HCT116 (cell line): ENCODE results near the gene ING1. TPM values are rescaled to one million over a fixed set of nuclear protein-coding genes. Genes with fewer than 3 reads are reported as not detected.

ENCODE experiments used
- ATAC-seq: fragments of 200-7000 bp; cut with Tn5 transposase; 2 replicates; pipeline ENCODE4 v1.9.1; 2020; ENCODE audit warnings: mild to moderate bottlenecking, moderate library complexity
- BruUV-seq: library from RNA; stranded (reverse); fragments of 400-500 nt; replicated peaks from 2 replicates; lab custom pipeline; 2021; lab: Mats Ljungman, UMichigan
- CTCF ChIA-PET: fragments of 300-600 bp; sonication (Branson Sonifier 250); formaldehyde crosslinking; loops from one replicate; lab custom pipeline; 2021; ENCODE audit warnings: antibody characterized with exemption; lab: Charles Lee
- POLR2A ChIA-PET: fragments of 300-600, 350-600 bp; sonication (Branson Sonifier 250); formaldehyde crosslinking; loops from one replicate; lab custom pipeline; 2021; ENCODE audit warnings: antibody characterized with exemption; lab: Charles Lee
- RAD21 ChIA-PET, 2 experiments: fragments of 300-600 bp; sonication (Branson Sonifier 250); formaldehyde crosslinking; loops; one replicate each; lab custom pipeline; 2023; ENCODE audit warnings: low total read pairs in 2 of 2; ENCODE audit not compliant: uncharacterized antibody in 2 of 2, unreplicated experiment in 2 of 2, low non-redundant PET in 1 of 2; lab: Charles Lee
- DNase-seq: peaks from one replicate; pipeline ENCODE4 v3.0.0-alpha.2; 2010; ENCODE audit warnings: low read depth, low spot score
- H2AFZ ChIP-seq: fragments of 200-600 bp; shearing (Covaris generic), sonication (generic); 2 replicates; pipeline ENCODE4 v1.6.1; 2017; ENCODE audit warnings: low read depth, mixed run types, mixed read lengths, antibody characterized with exemption, low read length; ENCODE audit not compliant: poor library complexity, severe bottlenecking
- H3K27ac ChIP-seq: 2 replicates; pipeline ENCODE4 v1.5.1; 2012; ENCODE audit warnings: low read depth, low read length
- H3K27me3 ChIP-seq: fragments of 200-600 bp; sonication (generic); 2 replicates; pipeline ENCODE4 v1.6.1; 2016; ENCODE audit warnings: mixed run types, low read length, mixed read lengths; ENCODE audit not compliant: insufficient read depth
- H3K36me3 ChIP-seq, 2 experiments: fragments of 200-500 bp in 1 of 2; fragments of 200-600 bp in 1 of 2; sonication (Bioruptor generic) in 1 of 2; sonication (generic) in 1 of 2; 2 replicates each; pipeline versions ENCODE4 v1.5.1 to v1.6.1; 2014 to 2016; ENCODE audit warnings: low read length in 2 of 2, inconsistent platforms in 1 of 2, mixed read lengths in 1 of 2, mixed run types in 1 of 2; ENCODE audit not compliant: insufficient read depth in 2 of 2, control insufficient read depth in 1 of 2
- H3K4me1 ChIP-seq, 2 experiments: fragments of 200-600 bp in 1 of 2; sonication (generic) in 1 of 2; 2 replicates each; pipeline versions ENCODE4 v1.5.1 to v1.6.1; 2012 to 2017; ENCODE audit warnings: low read length in 2 of 2, inconsistent platforms in 1 of 2, mild to moderate bottlenecking in 1 of 2, mixed read lengths in 1 of 2, mixed run types in 1 of 2, moderate library complexity in 1 of 2; ENCODE audit not compliant: insufficient read depth in 2 of 2, control insufficient read depth in 1 of 2
- H3K4me2 ChIP-seq: fragments of 200-600 bp; sonication (generic); 2 replicates; pipeline ENCODE4 v1.6.1; 2017; ENCODE audit warnings: mixed run types, low read length, mixed read lengths
- H3K4me3 ChIP-seq, 2 experiments: fragments of 200-600 bp in 1 of 2; sonication (generic) in 1 of 2; replicated peaks in 1 of 2; 2 replicates each; pipeline ENCODE4 v1.5.1; 2011 to 2016; ENCODE audit warnings: low read length in 2 of 2, control low read depth in 1 of 2, low read depth in 1 of 2, mild to moderate bottlenecking in 1 of 2, mixed read lengths in 1 of 2, mixed run types in 1 of 2
- H3K79me2 ChIP-seq: fragments of 200-600 bp; sonication (generic); 2 replicates; pipeline ENCODE4 v1.6.1; 2017; ENCODE audit warnings: mild to moderate bottlenecking, mixed run types, low read length, moderate library complexity, mixed read lengths; ENCODE audit not compliant: insufficient read depth
- H3K9ac ChIP-seq: fragments of 200-600 bp; sonication (generic); 2 replicates; pipeline ENCODE4 v1.6.1; 2016; ENCODE audit warnings: low read length, mixed read lengths
- H3K9me2 ChIP-seq: fragments of 200-600 bp; sonication (generic), shearing (Covaris generic); 2 replicates; pipeline ENCODE4 v1.6.1; 2017; ENCODE audit warnings: mixed run types, mild to moderate bottlenecking, moderate library complexity; ENCODE audit not compliant: insufficient read depth
- H3K9me3 ChIP-seq, 2 experiments: fragments of 200-500 bp in 1 of 2; fragments of 200-600 bp in 1 of 2; sonication (Bioruptor generic) in 1 of 2; sonication (generic) in 1 of 2; 2 replicates each; pipeline ENCODE4 v1.6.1; 2014 to 2017; ENCODE audit warnings: low read length in 2 of 2, mixed read lengths in 2 of 2, inconsistent platforms in 1 of 2, low read depth in 1 of 2, mild to moderate bottlenecking in 1 of 2, mixed run types in 1 of 2, moderate library complexity in 1 of 2; ENCODE audit not compliant: control insufficient read depth in 1 of 2, insufficient read depth in 1 of 2
- H4K20me1 ChIP-seq: fragments of 200-600 bp; sonication (generic), shearing (Covaris generic); 2 replicates; pipeline ENCODE4 v1.6.1; 2017; ENCODE audit warnings: mixed run types, mild to moderate bottlenecking, moderate library complexity; ENCODE audit not compliant: insufficient read depth
- ATF3 ChIP-seq: IDR thresholded peaks from 2 replicates; pipeline ENCODE4 v1.6.1; 2012
- CBX3 ChIP-seq: IDR thresholded peaks from 2 replicates; pipeline ENCODE4 v1.6.1; 2012; ENCODE audit warnings: low read depth
- CTCF ChIP-seq, 3 experiments: fragments of 200-600 bp in 1 of 3; sonication (generic) in 1 of 3; IDR thresholded peaks in 2 of 3; conservative IDR thresholded peaks in 1 of 3; 2 replicates each; pipeline ENCODE4 v1.5.1; 2012 to 2017; ENCODE audit warnings: low read depth in 2 of 3, low read length in 2 of 3, antibody characterized with exemption in 1 of 3, borderline replicate concordance in 1 of 3, control low read depth in 1 of 3, mild to moderate bottlenecking in 1 of 3, mixed read lengths in 1 of 3, mixed run types in 1 of 3, moderate library complexity in 1 of 3; ENCODE audit not compliant: insufficient read depth in 1 of 3
- EZH2 ChIP-seq: fragments of 200-600 bp; sonication (generic); IDR thresholded peaks from 2 replicates; pipeline ENCODE4 v1.6.1; 2017; ENCODE audit warnings: antibody characterized with exemption, mixed run types
- FOSL1 ChIP-seq: IDR thresholded peaks from 2 replicates; pipeline ENCODE4 v1.6.1; 2012; ENCODE audit warnings: low read depth
- JUND ChIP-seq: IDR thresholded peaks from 2 replicates; pipeline ENCODE4 v1.6.1; 2012
- POLR2A ChIP-seq: IDR thresholded peaks from 2 replicates; pipeline ENCODE4 v1.7.0; 2011; ENCODE audit warnings: borderline replicate concordance; ENCODE audit not compliant: insufficient read depth, insufficient read length; ENCODE audit errors: extremely low read depth
- POLR2AphosphoS5 ChIP-seq: IDR thresholded peaks from 2 replicates; pipeline ENCODE4 v1.6.1; 2011; ENCODE audit warnings: mild to moderate bottlenecking, low read depth, low read length, moderate library complexity
- RAD21 ChIP-seq: IDR thresholded peaks from 2 replicates; pipeline ENCODE4 v1.6.1; 2012; ENCODE audit warnings: low read depth, mild to moderate bottlenecking
- REST ChIP-seq: IDR thresholded peaks from 2 replicates; pipeline ENCODE4 v1.6.1; 2012; ENCODE audit warnings: low read depth
- SIN3A ChIP-seq: IDR thresholded peaks from 2 replicates; pipeline ENCODE4 v1.6.1; 2012; ENCODE audit warnings: low read depth
- SP1 ChIP-seq: IDR thresholded peaks from 2 replicates; pipeline ENCODE4 v1.6.1; 2012; ENCODE audit warnings: low read depth
- SRF ChIP-seq: IDR thresholded peaks from 2 replicates; pipeline ENCODE4 v1.6.1; 2012; ENCODE audit warnings: low read depth
- ZBTB33 ChIP-seq: IDR thresholded peaks from 2 replicates; pipeline ENCODE4 v1.6.1; 2011; ENCODE audit warnings: mild to moderate bottlenecking, low read length, moderate library complexity; ENCODE audit not compliant: insufficient replicate concordance; ENCODE audit errors: extremely low read depth
- ZFX ChIP-seq: fragments of 450-650 bp; IDR thresholded peaks from 2 replicates; pipeline ENCODE4 v1.6.1; 2017
- ZNF274 ChIP-seq: fragments of 200-500 bp; sonication (Bioruptor generic); IDR thresholded peaks from 2 replicates; pipeline ENCODE4 v1.6.1; 2014; ENCODE audit warnings: mild to moderate bottlenecking, low read depth, low read length, inconsistent platforms
- intact Hi-C: fragments of 100-400 bp; cut with micrococcal nuclease; formaldehyde crosslinking; loops from 2 replicates; pipeline ENCODE4 v1.10.0; 2022
- total RNA-seq: library from RNA; stranded (reverse); gene quantifications from one replicate; pipeline ENCODE4 v1.2.1, GENCODE V29; 2021; ENCODE audit not compliant: unreplicated experiment

Gene ING1
- total RNA-seq, 1 experiment from 2014 or later = 27.0 TPM

GRCh38 chr13:110696776-110697175 is 16.7 kb upstream of the ING1 start (continued):
- TF ChIP-seq ZBTB33 = no peak
- no peak for TF ChIP-seq ZNF274
- TF ChIP-seq SIN3A = no peak
- TF ChIP-seq CBX3 = no peak
- TF ChIP-seq SP1 = no peak
- no peak for TF ChIP-seq POLR2AphosphoS5

GRCh38 chr13:110697842-110698241 is 15.7 kb upstream of the ING1 start:
- no TSS peak for BruUV-seq
- intact Hi-C loops = no loop called here
- Histone ChIP-seq H3K27ac (no peak overlapping the region), H3K9me2 (no peaks in the 10 kb centered on the region), H3K4me1 (no peaks in the 10 kb centered on the region), H3K27me3 (no peaks in the 10 kb centered on the region), H4K20me1 (peaks cover 4% of the 10 kb centered on the region; the same call in 1 of the 2 replicates), H3K36me3 (peaks cover 30 to 39% of the 10 kb centered on the region in 2 experiments), H3K4me3 (no peak overlapping the region), H3K9me3 (no peaks in the 10 kb centered on the region), H3K79me2 (peaks cover 35% of the 10 kb centered on the region), H3K4me2 (no peak overlapping the region), H3K9ac (no peak overlapping the region), H2AFZ (no peak overlapping the region)
- ChIA-PET CTCF (no interaction called here), POLR2A (interaction anchor here (1.9 kb wide), 1 partner anchor 15 kb away, joined by 5 read pairs; no protein-coding TSS in a partner anchor), RAD21 (no interaction called here)
- ATAC-seq (no peak), DNase-seq (no peak)
- TF ChIP-seq REST (no peak), JUND (no peak), CTCF (IDR thresholded peaks at IDR 0.05 in 2 of 3, conservative IDR thresholded peaks at IDR 0.05 in 1 of 3; ENCODE audit: borderline replicate concordance in 1 of 3, insufficient read depth in 1 of 3, low read depth in 2 of 3, low read length in 2 of 3) (no peak), POLR2A (no peak), POLR2AphosphoS5 (no peak), ZFX (no peak), SRF (no peak), RAD21 (no peak), CBX3 (no peak), ATF3 (no peak), ZNF274 (no peak), EZH2 (no peak), FOSL1 (no peak), SIN3A (no peak), ZBTB33 (no peak)
